Lower lobe of right lung (tissue), 2 donors: ENCODE measurements around the gene SLC47A1. TPM values are rescaled to one million over a fixed set of nuclear protein-coding genes. Genes with fewer than 3 reads are reported as not detected.

ENCODE experiments used
- ATAC-seq, 2 donors: fragments of 200-7000 bp; cut with Tn5 transposase; one replicate each; pipeline ENCODE4 v1.9.1; 2020 to 2022; ENCODE audit warnings: mild to moderate bottlenecking in 2 of 2, moderate library complexity in 2 of 2
- DNase-seq: peaks from one replicate; pipeline ENCODE4 v3.0.0-alpha.2; 2020
- H3K27ac ChIP-seq: fragments of 200-600 bp; one replicate; pipeline ENCODE4 v1.8.0; 2022
- H3K27me3 ChIP-seq: fragments of 200-600 bp; one replicate; pipeline ENCODE4 v1.8.0; 2022; ENCODE audit warnings: low read depth
- H3K36me3 ChIP-seq: fragments of 200-600 bp; one replicate; pipeline ENCODE4 v1.8.0; 2022; ENCODE audit warnings: mild to moderate bottlenecking
- H3K4me1 ChIP-seq: fragments of 200-600 bp; one replicate; pipeline ENCODE4 v1.8.0; 2022
- H3K4me3 ChIP-seq: fragments of 200-600 bp; one replicate; pipeline ENCODE4 v1.8.0; 2022; ENCODE audit warnings: mild to moderate bottlenecking
- H3K9me3 ChIP-seq: fragments of 200-600 bp; one replicate; pipeline ENCODE4 v1.8.0; 2022
- intact Hi-C: fragments of 100-400 bp; cut with DNase I; formaldehyde crosslinking; loops from one replicate; pipeline ENCODE4 v1.11.0; 2022
- total RNA-seq: library from RNA; stranded (reverse); fragmentation: NEBNext Ultra II Directional; extraction: Animal tissue kit (Norgen Biotek cat#: 25700); gene quantifications from one replicate; pipeline ENCODE4 v1.2.1, GENCODE V29; 2021
- TF ChIP-seq, protein P1 (sequence below): fragments of 200-600 bp; IDR thresholded peaks from one replicate; pipeline ENCODE4 v1.8.0; 2022; ENCODE audit warnings: antibody characterized with exemption, mild to moderate bottlenecking
- donor health status: DM: no; HTN: yes; CAD: no; lungs with severe emphysema.

Gene SLC47A1
- total RNA-seq, 1 donor from 2014 or later: 18.6 TPM

DNA sequence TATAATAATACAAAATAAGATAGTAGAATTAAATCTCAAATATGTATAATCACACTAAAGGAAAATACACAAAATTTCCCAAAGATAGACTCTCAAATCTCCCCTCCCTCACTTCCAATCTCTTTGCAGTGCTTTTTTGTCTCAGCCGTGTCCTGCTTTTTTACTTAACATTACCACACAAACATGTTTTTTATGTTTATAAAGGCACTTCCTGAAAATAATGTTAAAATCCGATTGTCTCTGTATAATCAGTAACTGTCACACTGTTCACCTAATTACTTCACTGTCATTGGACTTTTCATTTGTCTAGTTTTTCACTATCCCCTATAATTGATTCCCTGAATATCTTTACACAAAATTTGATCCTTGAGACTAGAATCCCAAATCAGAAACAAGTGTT, 76.7 kb downstream of the SLC47A1 start:
- H3K9me3 ChIP-seq: no peaks in the 10 kb centered on the region
- intact Hi-C loops: no loop called here
- no peak overlapping the region for H3K27ac ChIP-seq
- no peaks in the 10 kb centered on the region for H3K27me3 ChIP-seq
- DNase-seq: no peak
- H3K4me1 ChIP-seq: no peaks in the 10 kb centered on the region
- no peak for ATAC-seq
- H3K4me3 ChIP-seq: no peak overlapping the region
- H3K36me3 ChIP-seq: no peaks in the 10 kb centered on the region
- TF ChIP-seq, protein P1, sequence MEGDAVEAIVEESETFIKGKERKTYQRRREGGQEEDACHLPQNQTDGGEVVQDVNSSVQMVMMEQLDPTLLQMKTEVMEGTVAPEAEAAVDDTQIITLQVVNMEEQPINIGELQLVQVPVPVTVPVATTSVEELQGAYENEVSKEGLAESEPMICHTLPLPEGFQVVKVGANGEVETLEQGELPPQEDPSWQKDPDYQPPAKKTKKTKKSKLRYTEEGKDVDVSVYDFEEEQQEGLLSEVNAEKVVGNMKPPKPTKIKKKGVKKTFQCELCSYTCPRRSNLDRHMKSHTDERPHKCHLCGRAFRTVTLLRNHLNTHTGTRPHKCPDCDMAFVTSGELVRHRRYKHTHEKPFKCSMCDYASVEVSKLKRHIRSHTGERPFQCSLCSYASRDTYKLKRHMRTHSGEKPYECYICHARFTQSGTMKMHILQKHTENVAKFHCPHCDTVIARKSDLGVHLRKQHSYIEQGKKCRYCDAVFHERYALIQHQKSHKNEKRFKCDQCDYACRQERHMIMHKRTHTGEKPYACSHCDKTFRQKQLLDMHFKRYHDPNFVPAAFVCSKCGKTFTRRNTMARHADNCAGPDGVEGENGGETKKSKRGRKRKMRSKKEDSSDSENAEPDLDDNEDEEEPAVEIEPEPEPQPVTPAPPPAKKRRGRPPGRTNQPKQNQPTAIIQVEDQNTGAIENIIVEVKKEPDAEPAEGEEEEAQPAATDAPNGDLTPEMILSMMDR: no peak

DNA sequence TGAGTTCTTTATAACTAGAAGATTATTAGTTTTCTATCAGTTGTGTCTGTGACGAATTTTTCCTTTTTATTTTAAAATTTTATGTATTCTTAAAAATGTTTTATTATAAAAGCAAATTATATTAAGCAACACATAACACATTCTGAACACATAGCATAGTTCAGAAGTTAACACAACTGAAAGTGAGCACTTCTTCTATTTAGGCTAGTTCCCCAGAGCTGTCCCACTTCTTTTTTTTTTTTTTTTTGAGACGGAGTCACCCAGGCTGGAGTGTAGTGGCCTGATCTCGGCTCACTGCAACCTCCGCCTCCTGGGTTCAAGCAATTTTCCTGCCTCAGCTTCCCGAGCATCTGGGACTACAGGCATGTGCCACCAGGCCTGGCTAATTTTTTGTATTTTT, 77.2 kb downstream of the SLC47A1 start:
- H3K4me3 ChIP-seq: no peak overlapping the region
- no peak overlapping the region for H3K27ac ChIP-seq
- no peaks in the 10 kb centered on the region for H3K36me3 ChIP-seq
- H3K27me3 ChIP-seq: no peaks in the 10 kb centered on the region
- H3K9me3 ChIP-seq: no peaks in the 10 kb centered on the region
- DNase-seq (no peak), ATAC-seq (peak; percentile 69 to 71)
- TF ChIP-seq, protein P1: no peak
- no peaks in the 10 kb centered on the region for H3K4me1 ChIP-seq
- intact Hi-C loops: no loop called here

GRCh38 chr17:19613979-19614378, 80.3 kb downstream of the SLC47A1 start:
- no peak overlapping the region for H3K4me3 ChIP-seq
- ATAC-seq (no peak), DNase-seq (no peak)
- intact Hi-C loops: no loop called here
- H3K36me3 ChIP-seq: no peaks in the 10 kb centered on the region
- peaks cover 17% of the 10 kb centered on the region for H3K9me3 ChIP-seq
- no peaks in the 10 kb centered on the region for H3K27me3 ChIP-seq
- H3K4me1 ChIP-seq: no peaks in the 10 kb centered on the region
- H3K27ac ChIP-seq: no peak overlapping the region
- TF ChIP-seq, protein P1: no peak

DNA sequence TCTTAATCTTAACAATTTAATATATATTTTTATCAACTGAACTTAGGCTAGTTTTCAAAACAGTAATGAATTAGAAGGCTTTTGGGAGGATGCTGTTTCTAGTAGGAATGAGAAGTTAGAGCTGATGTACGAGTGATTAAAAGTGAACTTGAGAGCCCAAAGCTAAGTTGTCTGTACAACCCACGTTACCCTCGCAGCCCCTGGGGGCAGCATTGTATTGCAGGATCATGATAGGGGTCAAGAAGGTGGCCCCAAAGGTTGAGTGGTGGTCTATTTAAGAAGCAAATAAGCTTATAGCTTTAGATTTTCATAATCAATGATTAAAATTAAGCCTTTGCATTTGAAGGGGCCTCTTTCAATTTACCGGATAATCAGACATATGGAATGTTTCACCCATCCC, 81.2 kb downstream of the SLC47A1 start:
- Histone ChIP-seq H3K9me3 (peaks cover 26% of the 10 kb centered on the region), H3K27ac (no peak overlapping the region), H3K4me3 (no peak overlapping the region), H3K4me1 (no peaks in the 10 kb centered on the region), H3K36me3 (no peaks in the 10 kb centered on the region), H3K27me3 (no peaks in the 10 kb centered on the region)
- ATAC-seq: no peak
- DNase-seq: no peak
- intact Hi-C loops: no loop called here
- TF ChIP-seq, protein P1: no peak

GRCh38 chr17:19618015-19618414, 84.4 kb downstream of the SLC47A1 start:
- H3K27me3 ChIP-seq: no peaks in the 10 kb centered on the region
- H3K9me3 ChIP-seq: peaks cover 39% of the 10 kb centered on the region
- TF ChIP-seq, protein P1: no peak
- H3K4me1 ChIP-seq: no peaks in the 10 kb centered on the region
- DNase-seq (no peak), ATAC-seq (no peak)
- no peak overlapping the region for H3K27ac ChIP-seq
- no peaks in the 10 kb centered on the region for H3K36me3 ChIP-seq
- H3K4me3 ChIP-seq: no peak overlapping the region
- intact Hi-C loops: no loop called here

DNA sequence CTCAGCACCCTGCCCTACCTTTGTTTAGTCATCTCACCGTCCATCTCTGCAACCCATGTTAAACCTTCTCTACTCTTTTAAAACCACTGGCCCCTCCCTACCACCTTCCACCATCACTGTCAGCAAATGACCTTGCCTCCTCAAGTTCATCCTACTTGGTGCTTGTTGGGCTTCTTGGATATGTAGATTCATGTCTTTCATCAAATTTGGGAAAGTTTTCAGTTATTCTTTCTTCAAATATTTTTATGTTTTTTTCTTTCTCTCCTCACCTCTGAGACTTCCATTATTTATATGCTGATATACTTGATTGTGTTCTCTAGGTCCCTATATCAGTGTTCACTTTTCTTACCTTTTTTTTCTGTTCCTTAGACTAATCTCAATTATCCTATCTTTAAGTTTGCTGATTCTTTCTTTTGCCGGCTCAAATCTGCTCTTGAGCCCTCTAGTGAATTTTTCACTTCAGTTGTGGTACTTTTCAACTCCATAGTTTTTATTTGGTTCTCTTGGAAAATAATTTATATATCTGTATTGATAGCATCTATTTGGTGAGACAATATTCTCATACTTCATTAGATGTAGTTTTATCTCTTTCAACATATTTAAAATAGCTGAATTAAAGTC, 86.2 kb downstream of the SLC47A1 start:
- Histone ChIP-seq H3K9me3 (peaks cover 39% of the 10 kb centered on the region), H3K27ac (no peak overlapping the region), H3K36me3 (no peaks in the 10 kb centered on the region), H3K4me1 (no peaks in the 10 kb centered on the region), H3K27me3 (no peaks in the 10 kb centered on the region), H3K4me3 (no peak overlapping the region)
- DNase-seq (no peak), ATAC-seq (no peak)
- TF ChIP-seq, protein P1: no peak
- intact Hi-C loops: no loop called here
